ENCODE data around the gene C4orf50. TPM values are rescaled to one million over a fixed set of nuclear protein-coding genes. Genes with fewer than 3 reads are reported as not detected.
A peak's percentile ranks its signal among the peaks of the same experiment; 100 is the strongest.

C4orf50 gene
- 0.22 and 0.23 TPM in 2 replicates for total RNA-seq (2021; fragmentation: NEBNext Ultra II Directional; extraction: Animal tissue kit (Norgen Biotek cat#: 25700))
- 0.08 and 0.16 TPM in 2 replicates for polyA plus RNA-seq (2011; rRNA removed)
- polyA plus RNA-seq (2011; cell fraction: cytosol; rRNA removed) = 0.14 TPM
- polyA plus RNA-seq (2011; cell fraction: nucleus; rRNA removed) = 0.44 TPM
- 0.15 to 0.25 TPM (median 0.20 TPM) in 4 replicates for polyA plus RNA-seq (2012, experiment 1 of 2)
- polyA plus RNA-seq (2012, experiment 2 of 2) = 0.04 TPM
- polyA plus RNA-seq (2013, experiment 1 of 2) = 0.06 TPM
- 0.09 TPM for polyA plus RNA-seq (2013, experiment 2 of 2)
- 0.32 and 0.46 TPM in 2 replicates for polyA minus RNA-seq (2011; rRNA and poly(A)+ RNA removed)
- 0.22 TPM for polyA minus RNA-seq (2011; cell fraction: cytosol; rRNA and poly(A)+ RNA removed)
- 0.70 TPM for polyA minus RNA-seq (2011; cell fraction: nucleus; rRNA and poly(A)+ RNA removed)
- long read RNA-seq, experiment 1 = 0 reads
- long read RNA-seq, experiment 2 = 0 reads

- H2BK20ac ChIP-seq (ENCODE audit: low read length) = peak within 1 kb of the TSS; percentile 86
- no peak within 1 kb of the TSS for H3K14ac ChIP-seq (ENCODE audit: insufficient read length)
- H3K4me2 ChIP-seq (ENCODE audit: insufficient read depth in 1 of 2, low read depth in 2 of 2, low read length in 2 of 2) = peak within 1 kb of the TSS; percentile 2 to 10; a peak in 2 of 4 replicates
- no peaks in the 10 kb centered on the region for H3K36me3 ChIP-seq (ENCODE audit: control insufficient read depth in 2 of 4, insufficient read depth in 4 of 4, low read length in 3 of 4)
- no peak within 1 kb of the TSS for H4K91ac ChIP-seq (replicated peaks; ENCODE audit: insufficient read length, low read length)
- H4K8ac ChIP-seq (ENCODE audit: extremely low read depth, insufficient read depth, low read length) = 0 out of 2 replicates have a peak within 1 kb of the TSS, but pooled peaks have one; percentile 15
- no peak for FAIRE-seq
- H2BK12ac ChIP-seq (ENCODE audit: low read depth, low read length) = peak within 1 kb of the TSS; percentile 92; the same call in 1 of the 2 replicates
- no peaks in the 10 kb centered on the region for H3K27me3 ChIP-seq (replicated peaks in 1 of 4; ENCODE audit: control insufficient read depth in 3 of 4, extremely low read depth in 1 of 4, insufficient read depth in 3 of 4, low read length in 3 of 4)
- no peaks in the 10 kb centered on the region for H3K79me1 ChIP-seq (ENCODE audit: low read depth, low read length)
- no peak within 1 kb of the TSS for H3K4ac ChIP-seq (replicated peaks; ENCODE audit: insufficient read length, low read depth, low read length)
- peaks cover 0 to 8% (median 5%) of the 10 kb centered on the region in 4 experiments; a peak in 6 of 7 replicates for H3K4me1 ChIP-seq (replicated peaks in 1 of 4; ENCODE audit: control insufficient read depth in 3 of 4, insufficient read depth in 4 of 4, low read length in 3 of 4)
- H3K23ac ChIP-seq (ENCODE audit: insufficient read length) = no peak within 1 kb of the TSS
- H3K18ac ChIP-seq (ENCODE audit: extremely low read depth, low read length) = peak within 1 kb of the TSS; percentile 24; the same call in 1 of the 2 replicates
- H2AK5ac ChIP-seq (ENCODE audit: low read depth, low read length) = no peak within 1 kb of the TSS
- no peaks in the 10 kb centered on the region for H3K23me2 ChIP-seq (ENCODE audit: low read depth, low read length)
- peak within 1 kb of the TSS; percentile 81; the same call in 1 of the 2 replicates for H2BK15ac ChIP-seq (ENCODE audit: low read length)
- H3K56ac ChIP-seq (replicated peaks; ENCODE audit: insufficient read length, low read depth, low read length) = no peak within 1 kb of the TSS
- no peaks in the 10 kb centered on the region for H3K9me3 ChIP-seq (ENCODE audit: insufficient read depth in 2 of 2, low read depth in 1 of 2, low read length in 1 of 2)
- H2BK120ac ChIP-seq (replicated peaks; ENCODE audit: low read depth, low read length) = no peak within 1 kb of the TSS
- 84% methylated on average over 8 of the region's 8 CpGs; no CpG with 5 or more reads in 1 of the 2 experiments for WGBS, 2 experiments (ENCODE audit: extremely low coverage in 1 of 2, insufficient coverage in 1 of 2, insufficient read length in 1 of 2, insufficient replicate concordance in 2 of 2, low coverage in 1 of 2, low lambda C conversion rate in 2 of 2, missing lambda C conversion rate in 1 of 2)
- H2BK5ac ChIP-seq (ENCODE audit: low read depth, low read length) = peak within 1 kb of the TSS; percentile 19; the same call in 1 of the 2 replicates
- H3K9ac ChIP-seq (replicated peaks in 1 of 4; ENCODE audit: extremely low read depth in 1 of 4, low read depth in 3 of 4, low read length in 3 of 4) = no peak within 1 kb of the TSS
- DNase-seq (ENCODE audit: low read depth in 1 of 2, low spot score in 2 of 2) = no peak
- no peak within 1 kb of the TSS for H3K27ac ChIP-seq (ENCODE audit: low read depth, low read length)
- POLR2A ChIA-PET (ENCODE audit: partially characterized antibody) = no interaction called here
- no peaks in the 10 kb centered on the region for H3K79me2 ChIP-seq (ENCODE audit: control insufficient read depth in 1 of 2, insufficient read depth in 2 of 2, low read length in 2 of 2)
- peak within 1 kb of the TSS; percentile 76 for H2AFZ ChIP-seq (ENCODE audit: low read length)
- CTCF ChIA-PET (ENCODE audit: partially characterized antibody) = interaction anchor here (0.9 to 6.8 kb wide), 17 partner anchors 8 to 309 kb away, joined by 3 to 74 read pairs (median 4); no protein-coding TSS in a partner anchor
- H4K20me1 ChIP-seq (replicated peaks in 1 of 2; ENCODE audit: control insufficient read depth in 1 of 2, insufficient read depth in 2 of 2, low read length in 2 of 2) = peaks cover 0 to 1% of the 10 kb centered on the region in 2 experiments
- H3K4me3 ChIP-seq (ENCODE audit: extremely low read depth in 1 of 4, insufficient read depth in 2 of 4, low read depth in 3 of 4, low read length in 4 of 4) = peak within 1 kb of the TSS in 1 of 4 experiments; percentile 16; a peak in 1 of 8 replicates
- no peak for TF ChIP-seq ZNF274 (IDR thresholded peaks at IDR 0.05; ENCODE audit: borderline replicate concordance, extremely low read depth, low read length)
- no peak for TF ChIP-seq GABPA (IDR thresholded peaks at IDR 0.05; ENCODE audit: borderline replicate concordance, insufficient read depth, low read length)
- TF ChIP-seq CBX8 (IDR thresholded peaks at IDR 0.05; ENCODE audit: borderline replicate concordance, low read depth, low read length) = no peak
- TF ChIP-seq SIX5 (IDR thresholded peaks at IDR 0.05; ENCODE audit: low read depth, low read length) = no peak
- no peak for TF ChIP-seq SP4 (IDR thresholded peaks at IDR 0.05; ENCODE audit: low read length)
- no peak for TF ChIP-seq EZH2 (IDR thresholded peaks at IDR 0.05; ENCODE audit: low read depth, low read length, severe bottlenecking)
- no peak for TF ChIP-seq E2F6 (IDR thresholded peaks at IDR 0.05)
- TF ChIP-seq KDM5A (IDR thresholded peaks at IDR 0.05; ENCODE audit: low read length) = no peak
- no peak within 1 kb of the TSS for H4K5ac ChIP-seq (ENCODE audit: insufficient read length, low read depth, low read length)
These were observed at the start of gene C4orf50 for GRCh38 chr4:6018331-6018730. Gene C4orf50, minus strand, starts transcription at chr4:6018431.

Measured in H1 (cell line).